ENCODE results near the gene CROCC2.

CROCC2 gene

GRCh38 chr2:240905176-240905781, 857 bp upstream of the CROCC2 start:
- DNase-seq (ENCODE audit: low read depth) = no peak

GRCh38 chr2:240906911-240907590, 915 bp downstream of the CROCC2 start:
- DNase-seq (ENCODE audit: low read depth) = no peak

GRCh38 chr2:240909216-240909974, 3.3 kb downstream of the CROCC2 start:
- no peak for DNase-seq (ENCODE audit: low read depth)

- DNase-seq (ENCODE audit: low read depth) = no peak
These were observed 5.6 kb downstream of the CROCC2 start for GRCh38 chr2:240911641-240912265.

GRCh38 chr2:240912878-240913809, 7.0 kb downstream of the CROCC2 start:
- DNase-seq (ENCODE audit: low read depth) = no peak

- DNase-seq (ENCODE audit: low read depth) = peak; percentile 50
These were observed 7.9 kb downstream of the CROCC2 start for GRCh38 chr2:240913810-240914644.

GRCh38 chr2:240914645-240915525, 8.7 kb downstream of the CROCC2 start:
- no peak for DNase-seq (ENCODE audit: low read depth)

GRCh38 chr2:240915526-240916341, 9.6 kb downstream of the CROCC2 start:
- no peak for DNase-seq (ENCODE audit: low read depth)

- DNase-seq (ENCODE audit: low read depth) = peak; percentile 80
These were observed 10.5 kb downstream of the CROCC2 start for GRCh38 chr2:240916571-240917008.

- no peak for DNase-seq (ENCODE audit: low read depth)
These were observed 11.0 kb downstream of the CROCC2 start for GRCh38 chr2:240917009-240917683.

- no peak for DNase-seq (ENCODE audit: low read depth)
These were observed 11.6 kb downstream of the CROCC2 start for GRCh38 chr2:240917684-240918257.

- no peak for DNase-seq (ENCODE audit: low read depth)
These were observed 12.3 kb downstream of the CROCC2 start for GRCh38 chr2:240918258-240919091.

GRCh38 chr2:240919161-240919781, 13.1 kb downstream of the CROCC2 start:
- no peak for DNase-seq (ENCODE audit: low read depth)

GRCh38 chr2:240919786-240920782, 13.9 kb downstream of the CROCC2 start:
- DNase-seq (ENCODE audit: low read depth) = no peak

- DNase-seq (ENCODE audit: low read depth) = no peak
These were observed 14.7 kb downstream of the CROCC2 start for GRCh38 chr2:240920783-240921231.
